HEK293T (cell line): ENCODE measurements around the gene PRKG1.

Experiments
- ARNT ChIP-seq: fragments of 450-650 bp; IDR thresholded peaks from 2 replicates; pipeline ENCODE4 v1.6.1; 2017; ENCODE audit warnings: mild to moderate bottlenecking
- BHLHE40 ChIP-seq: fragments of 450-650 bp; IDR thresholded peaks from 2 replicates; pipeline ENCODE4 v1.6.1; 2016; ENCODE audit warnings: mild to moderate bottlenecking, moderate library complexity, borderline replicate concordance
- CTBP1 ChIP-seq: fragments of 450-650 bp; IDR thresholded peaks from 2 replicates; pipeline ENCODE4 v1.6.1; 2016; ENCODE audit warnings: borderline replicate concordance
- ELF4 ChIP-seq: fragments of 450-650 bp; IDR thresholded peaks from 2 replicates; pipeline ENCODE4 v1.6.1; 2017; ENCODE audit warnings: antibody characterized with exemption
- FOXA1 ChIP-seq: fragments of 450-650 bp; IDR thresholded peaks from 2 replicates; pipeline ENCODE4 v1.6.1; 2016; ENCODE audit warnings: mild to moderate bottlenecking
- FOXM1 ChIP-seq: fragments of 450-650 bp; IDR thresholded peaks from 2 replicates; pipeline ENCODE4 v1.6.1; 2017; ENCODE audit warnings: mild to moderate bottlenecking, borderline replicate concordance
- NFRKB ChIP-seq: fragments of 450-650 bp; IDR thresholded peaks from 2 replicates; pipeline ENCODE4 v1.6.1; 2016; ENCODE audit warnings: mild to moderate bottlenecking, moderate library complexity
- TF ChIP-seq, protein P1 (sequence below): fragments of 450-650 bp; IDR thresholded peaks from 2 replicates; pipeline ENCODE4 v1.6.1; 2016

DNA sequence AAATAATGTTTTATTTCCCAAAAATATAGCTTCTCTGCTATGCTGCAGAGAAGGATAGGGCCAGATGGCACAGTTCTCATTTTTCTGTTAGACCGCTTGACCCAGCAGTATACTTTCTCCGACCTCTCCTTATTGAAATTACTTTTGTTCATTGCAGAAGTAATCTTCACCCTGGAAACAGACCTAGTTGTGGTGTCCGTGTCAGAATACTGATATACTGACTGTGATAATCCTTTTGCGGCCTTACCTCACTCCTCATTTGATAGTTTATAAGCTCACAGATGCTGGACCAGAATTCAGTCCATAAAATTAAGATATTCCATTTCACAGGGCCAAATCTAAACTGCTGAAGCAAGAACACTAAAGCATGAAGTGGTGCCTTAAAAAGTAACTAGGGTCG is 979.2 kb downstream of the PRKG1 start:
- no peak for TF ChIP-seq FOXM1
- TF ChIP-seq, protein P1, sequence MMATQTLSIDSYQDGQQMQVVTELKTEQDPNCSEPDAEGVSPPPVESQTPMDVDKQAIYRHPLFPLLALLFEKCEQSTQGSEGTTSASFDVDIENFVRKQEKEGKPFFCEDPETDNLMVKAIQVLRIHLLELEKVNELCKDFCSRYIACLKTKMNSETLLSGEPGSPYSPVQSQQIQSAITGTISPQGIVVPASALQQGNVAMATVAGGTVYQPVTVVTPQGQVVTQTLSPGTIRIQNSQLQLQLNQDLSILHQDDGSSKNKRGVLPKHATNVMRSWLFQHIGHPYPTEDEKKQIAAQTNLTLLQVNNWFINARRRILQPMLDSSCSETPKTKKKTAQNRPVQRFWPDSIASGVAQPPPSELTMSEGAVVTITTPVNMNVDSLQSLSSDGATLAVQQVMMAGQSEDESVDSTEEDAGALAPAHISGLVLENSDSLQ: peak; percentile 83
- no peak for TF ChIP-seq CTBP1
- no peak for TF ChIP-seq ELF4
- TF ChIP-seq FOXA1: no peak
- no peak for TF ChIP-seq ARNT
- no peak for TF ChIP-seq BHLHE40
- no peak for TF ChIP-seq NFRKB
